HG02798 (cell line): ENCODE data around the gene ABCB4.
A peak's percentile ranks its signal among the peaks of the same experiment; 100 is the strongest.
"Not testable (repeated sequence)": the region's sequence is repeated elsewhere in the genome, so short reads cannot be mapped to it uniquely, and the experiment has no call there.

ENCODE experiments used
- ATAC-seq: cut with Tn5 transposase; IDR thresholded peaks from one replicate; pipeline ENCODE4 v1.9.1; 2021; ENCODE audit warnings: mild to moderate bottlenecking; ENCODE audit not compliant: unreplicated experiment, poor library complexity

The ABCB4 gene

GRCh38 chr7:87479951-87480350, 4.5 kb upstream of the ABCB4 start:
- no peak for ATAC-seq

- ATAC-seq, result no peak
Measured at GRCh38 chr7:87476179-87476557, 688 bp upstream of the ABCB4 start.

- ATAC-seq, result peak; percentile 66
Measured at GRCh38 chr7:87474533-87475358, 734 bp downstream of the ABCB4 start.

GRCh38 chr7:87473986-87474385, 1.5 kb downstream of the ABCB4 start:
- no peak for ATAC-seq

GRCh38 chr7:87473192-87473591, 2.3 kb downstream of the ABCB4 start:
- ATAC-seq, result no peak

- no peak for ATAC-seq
Measured at GRCh38 chr7:87471473-87471872, 4.0 kb downstream of the ABCB4 start.

- ATAC-seq, result not testable (repeated sequence)
Measured at GRCh38 chr7:87469204-87469603, 6.3 kb downstream of the ABCB4 start.

GRCh38 chr7:87465534-87465880, 10.0 kb downstream of the ABCB4 start:
- ATAC-seq, result not testable (repeated sequence)

GRCh38 chr7:87464830-87465533, 10.5 kb downstream of the ABCB4 start:
- not testable (repeated sequence) for ATAC-seq

GRCh38 chr7:87463982-87464381, 11.5 kb downstream of the ABCB4 start:
- no peak for ATAC-seq

- ATAC-seq, result not testable (repeated sequence)
Measured at GRCh38 chr7:87460444-87460843, 15.0 kb downstream of the ABCB4 start.

- no peak for ATAC-seq
Measured at GRCh38 chr7:87459941-87460340, 15.5 kb downstream of the ABCB4 start.

GRCh38 chr7:87458148-87458547, 17.3 kb downstream of the ABCB4 start:
- ATAC-seq, result no peak

GRCh38 chr7:87456247-87456646, 19.2 kb downstream of the ABCB4 start:
- no peak for ATAC-seq

- no peak for ATAC-seq
Measured at GRCh38 chr7:87452279-87452678, 23.2 kb downstream of the ABCB4 start.

- ATAC-seq, result no peak
Measured at GRCh38 chr7:87451187-87451586, 24.3 kb downstream of the ABCB4 start.

GRCh38 chr7:87450706-87451105, 24.8 kb downstream of the ABCB4 start:
- ATAC-seq, result no peak

GRCh38 chr7:87448388-87448787, 27.1 kb downstream of the ABCB4 start:
- no peak for ATAC-seq

- ATAC-seq, result no peak
Measured at GRCh38 chr7:87447116-87447635, 28.3 kb downstream of the ABCB4 start.

- peak; percentile 84 for ATAC-seq
Measured at GRCh38 chr7:87445897-87446296, 29.6 kb downstream of the ABCB4 start.

GRCh38 chr7:87435546-87435945, 39.9 kb downstream of the ABCB4 start:
- ATAC-seq, result no peak

- ATAC-seq, result no peak
Measured at GRCh38 chr7:87432536-87432935, 42.9 kb downstream of the ABCB4 start.
